HG03460 (cell line): ENCODE data around the gene ATP9A.

Experiments used
- ATAC-seq: cut with Tn5 transposase; IDR thresholded peaks from one replicate; pipeline ENCODE4 v1.9.1; 2021; ENCODE audit not compliant: unreplicated experiment

ATP9A gene

GRCh38 chr20:51560042-51560441, 208.1 kb downstream of the ATP9A start:
- ATAC-seq, result no peak

- ATAC-seq, result no peak
Observed at GRCh38 chr20:51554538-51555165, 213.5 kb downstream of the ATP9A start.

DNA sequence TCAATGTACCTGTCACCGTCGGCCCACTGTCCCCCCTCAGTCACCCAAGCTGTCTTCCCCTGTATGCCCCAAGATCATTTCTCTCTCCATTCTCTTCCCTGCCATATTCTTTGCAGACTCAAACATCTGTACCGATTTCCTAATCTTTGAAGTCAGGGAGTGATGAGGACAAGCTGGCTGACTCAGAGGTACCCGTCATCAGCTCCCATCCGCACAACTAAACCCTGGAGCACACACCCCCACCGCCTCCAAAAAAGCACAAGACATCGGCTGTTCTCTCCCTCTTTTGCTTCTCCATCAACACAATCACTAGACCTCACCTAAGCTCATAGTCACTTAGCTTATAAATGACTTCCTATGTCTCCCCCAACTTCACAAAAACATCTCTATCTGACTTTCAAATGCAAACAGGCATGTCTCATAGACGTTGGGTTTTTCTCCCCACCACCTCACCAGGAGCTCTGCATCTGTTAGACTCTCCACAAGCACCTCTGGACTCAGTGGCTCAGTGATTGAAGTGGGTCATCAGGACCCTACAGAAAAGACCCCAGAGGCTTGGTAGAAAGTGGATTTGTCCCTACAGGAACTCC, 214.2 kb downstream of the ATP9A start:
- no peak for ATAC-seq

- ATAC-seq, result no peak
Observed at GRCh38 chr20:51551186-51551585, 217.0 kb downstream of the ATP9A start.

- ATAC-seq, result no peak
Observed at GRCh38 chr20:51549474-51549873, 218.7 kb downstream of the ATP9A start.

- no peak for ATAC-seq
Observed at GRCh38 chr20:51547951-51548350, 220.2 kb downstream of the ATP9A start.
